ENCODE measurements around the gene MRPL46.
"Not testable (repeated sequence)": the region's sequence is repeated elsewhere in the genome, so short reads cannot be mapped to it uniquely, and the experiment has no call there.

The MRPL46 gene

DNA sequence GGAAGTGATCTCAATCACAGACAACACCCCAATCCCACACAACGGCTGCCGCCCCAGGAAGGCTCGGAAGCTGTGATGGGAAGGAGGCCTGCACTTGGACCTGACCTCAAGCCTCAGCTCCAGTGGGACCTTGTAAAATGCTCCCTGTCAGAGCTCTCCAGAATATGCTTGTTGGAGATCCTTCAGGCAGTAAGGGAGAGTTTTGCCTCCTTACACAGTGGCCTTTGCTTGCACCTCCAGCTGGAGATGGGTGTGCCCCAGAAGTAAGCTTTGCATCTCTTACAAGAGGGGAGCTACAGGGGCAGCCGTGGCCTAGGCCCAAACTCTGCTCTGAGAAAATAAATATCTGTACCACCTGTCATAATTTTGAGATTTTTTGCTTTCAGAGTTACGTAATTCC, 10.7 kb upstream of the MRPL46 start:
- DNase-seq, result no peak

DNA sequence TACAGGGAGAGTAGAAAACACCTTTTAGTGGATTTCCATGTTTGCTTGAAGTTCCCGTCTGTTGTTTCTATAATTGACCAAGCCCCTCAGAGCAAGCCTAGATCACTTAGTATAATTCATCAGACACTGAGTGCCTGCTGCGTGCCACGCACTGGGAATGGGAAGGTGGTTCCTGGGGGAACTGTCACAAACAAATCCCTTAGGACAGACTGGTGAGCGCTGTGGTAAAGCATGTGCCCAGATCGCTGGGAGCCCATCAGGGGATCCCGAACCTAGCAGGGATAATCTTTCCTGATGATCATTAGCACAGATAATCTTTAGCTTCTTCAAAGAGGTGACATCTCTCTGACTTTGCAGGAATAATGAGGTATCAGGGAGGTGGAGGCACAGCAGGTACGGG, 9.9 kb upstream of the MRPL46 start:
- no peak for DNase-seq

DNA sequence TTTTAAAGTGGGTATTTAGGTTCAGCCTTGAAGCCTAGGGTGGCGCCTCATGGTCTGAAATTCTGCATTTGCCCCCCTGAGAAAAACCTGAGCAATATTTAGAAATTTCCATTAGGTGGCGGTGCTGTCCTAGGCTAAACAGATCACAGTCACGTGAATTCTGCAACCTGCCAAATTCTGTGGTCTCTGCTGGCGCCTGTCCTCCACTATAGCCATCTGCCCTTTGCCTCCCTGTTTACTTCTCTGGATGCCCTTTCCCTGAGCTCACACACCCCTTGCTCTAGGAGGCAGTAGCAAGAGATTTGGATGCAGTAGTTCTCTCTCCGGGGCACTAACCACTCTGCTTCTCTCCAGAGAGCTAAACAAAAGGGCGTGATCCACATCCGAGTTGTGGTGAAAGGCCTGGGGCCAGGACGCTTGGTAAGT, 9.5 kb upstream of the MRPL46 start:
- DNase-seq, result no peak

DNA sequence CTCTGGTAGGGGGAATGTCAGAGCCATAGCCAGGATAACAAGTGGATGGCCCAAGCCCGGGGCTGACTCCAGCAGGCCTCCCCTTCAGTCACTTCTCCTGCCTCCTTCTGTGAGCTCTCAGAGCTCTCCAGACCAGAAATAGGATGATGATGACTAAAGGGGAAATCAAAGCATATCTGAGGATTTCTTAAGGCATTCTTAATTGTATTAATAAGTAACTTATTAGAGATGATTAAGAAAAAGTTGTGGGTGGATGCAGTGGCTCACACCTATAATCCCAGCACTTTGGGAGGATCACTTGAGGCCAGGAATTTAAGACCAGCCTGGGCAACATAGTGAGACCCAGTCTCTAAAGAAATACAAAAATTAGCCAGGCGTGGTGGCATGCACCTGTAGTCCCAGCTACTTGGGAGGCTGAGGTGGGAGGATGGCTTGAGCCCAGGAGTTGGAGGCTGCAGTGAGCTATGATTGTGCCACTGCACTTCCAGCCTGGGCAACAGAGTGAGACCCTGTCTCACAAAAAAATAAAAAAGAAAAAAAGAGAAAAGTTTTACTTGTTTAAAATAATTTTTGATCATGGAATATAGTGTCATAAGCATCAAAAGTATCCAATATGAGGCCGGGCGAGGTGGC, 6.6 kb upstream of the MRPL46 start:
- DNase-seq, result not testable (repeated sequence)

DNA sequence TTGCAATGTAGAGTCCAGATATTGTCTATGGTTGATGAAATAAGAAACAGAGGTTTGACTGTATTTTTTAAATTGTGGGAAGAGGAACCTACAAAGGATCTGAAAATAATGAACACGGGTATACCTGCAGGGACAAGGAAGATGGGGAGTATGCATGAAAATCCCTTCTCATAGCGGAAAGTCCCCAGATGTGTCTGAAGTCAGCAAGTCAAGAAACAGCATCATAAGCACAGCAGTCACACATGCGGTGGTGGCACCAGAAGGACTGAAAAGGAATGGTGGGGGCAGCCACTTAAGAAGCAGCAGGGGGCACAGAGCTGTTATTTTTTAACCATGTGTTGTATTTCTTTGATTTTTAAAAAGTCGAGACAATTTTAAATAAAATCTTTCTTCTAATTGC, 5.0 kb upstream of the MRPL46 start:
- no peak for DNase-seq

DNA sequence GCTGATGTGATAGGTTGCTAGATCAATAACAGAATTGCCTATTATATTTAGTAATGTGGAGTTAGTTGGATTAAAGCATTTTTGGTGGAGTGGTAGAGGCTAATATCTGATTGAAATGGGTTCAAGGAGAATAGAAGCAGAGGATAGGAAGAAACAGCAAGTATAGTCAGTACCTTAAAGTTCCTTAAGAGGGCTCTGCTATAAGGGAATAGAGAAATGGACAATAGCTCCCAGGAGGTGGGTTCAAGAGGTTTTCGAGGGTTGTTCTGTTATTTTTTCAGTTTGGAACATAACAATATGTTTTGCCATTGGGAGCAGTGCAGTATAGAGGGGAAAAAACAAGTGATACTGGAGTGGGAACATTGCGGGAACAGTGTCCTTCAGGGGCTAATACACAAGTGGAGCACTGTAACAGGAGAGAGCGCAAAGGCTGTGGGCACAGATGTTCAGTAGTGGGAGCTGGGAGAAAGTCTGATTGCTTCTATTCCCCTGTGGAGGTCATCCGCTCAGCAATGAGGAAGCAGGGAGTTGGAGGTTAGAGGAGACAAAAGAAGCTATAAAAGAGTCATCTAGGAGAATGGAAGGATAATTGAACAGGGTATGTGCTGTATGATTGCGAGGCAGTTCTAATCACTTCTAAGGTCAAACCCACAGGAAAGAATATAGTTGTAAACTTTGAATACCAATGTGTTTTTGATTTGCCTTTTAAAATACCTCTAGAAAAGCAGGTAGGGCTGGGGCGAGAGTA, 3.6 kb upstream of the MRPL46 start:
- DNase-seq, result no peak

DNA sequence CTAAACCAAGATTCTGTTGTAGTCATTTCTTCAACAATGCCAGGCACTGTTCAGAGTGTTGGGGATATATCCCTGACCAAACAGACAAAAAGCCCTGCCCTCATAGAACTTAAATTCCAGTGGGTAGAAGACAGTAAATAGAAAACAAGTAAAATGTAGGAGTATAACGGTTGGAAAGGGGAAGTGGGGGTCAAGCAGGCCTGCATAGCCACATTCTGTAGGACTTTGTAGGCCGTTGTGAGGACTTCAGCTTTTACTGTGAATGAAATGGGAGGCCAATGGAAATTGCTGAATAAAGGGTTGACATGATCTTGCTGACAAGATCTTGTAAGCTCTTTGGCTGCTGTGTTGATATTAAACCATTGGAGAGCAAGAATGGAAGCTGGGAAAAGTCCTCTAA, 2.1 kb upstream of the MRPL46 start:
- DNase-seq, result no peak

DNA sequence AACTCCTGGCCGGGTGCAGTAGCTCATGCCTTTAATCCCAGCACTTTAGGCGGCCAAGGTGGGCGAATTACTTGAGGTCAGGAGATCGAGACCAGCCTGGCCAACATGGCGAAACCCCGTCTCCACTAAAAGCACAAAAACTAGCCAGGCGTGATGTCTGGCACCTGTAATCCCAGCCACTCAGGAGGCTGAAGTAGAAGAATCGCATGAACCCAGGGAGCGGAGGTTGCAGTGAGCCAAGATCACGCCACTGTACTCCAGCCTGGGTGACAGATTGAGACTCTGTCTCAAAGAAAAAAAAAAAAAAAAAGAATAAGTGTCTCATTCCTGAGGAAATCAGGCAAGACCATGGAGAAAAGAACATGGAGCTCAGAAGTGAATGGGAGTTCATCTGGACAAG, 1.5 kb upstream of the MRPL46 start:
- not testable (repeated sequence) for DNase-seq

DNA sequence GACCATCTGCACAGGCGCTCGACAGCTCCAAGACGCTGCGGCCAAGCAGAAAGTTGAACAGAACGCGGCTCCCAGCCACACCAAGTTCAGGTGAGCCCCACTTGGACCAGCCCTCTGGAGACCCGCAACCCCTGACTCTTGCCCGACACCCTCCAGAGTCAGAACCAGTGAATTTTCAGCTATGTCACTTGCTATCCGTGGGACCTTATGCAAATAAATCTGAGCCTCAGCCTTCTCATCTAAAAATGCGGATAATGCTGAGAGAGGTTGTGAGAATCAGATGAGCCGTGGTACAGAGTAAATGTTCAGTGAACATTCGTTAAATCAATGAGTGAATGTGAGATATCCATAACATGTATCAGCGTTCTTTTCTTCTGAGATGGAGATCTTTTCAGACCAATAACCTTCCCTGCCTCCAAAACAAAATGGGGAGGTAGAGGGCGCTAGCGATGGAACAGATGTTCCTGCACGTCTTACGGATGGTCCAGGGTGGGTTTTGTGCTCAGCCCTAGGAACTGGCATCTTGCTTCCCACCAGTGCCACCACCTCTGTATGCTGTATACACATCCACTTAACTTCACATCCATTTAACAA, 844 bp upstream of the MRPL46 start:
- DNase-seq, result no peak

DNA sequence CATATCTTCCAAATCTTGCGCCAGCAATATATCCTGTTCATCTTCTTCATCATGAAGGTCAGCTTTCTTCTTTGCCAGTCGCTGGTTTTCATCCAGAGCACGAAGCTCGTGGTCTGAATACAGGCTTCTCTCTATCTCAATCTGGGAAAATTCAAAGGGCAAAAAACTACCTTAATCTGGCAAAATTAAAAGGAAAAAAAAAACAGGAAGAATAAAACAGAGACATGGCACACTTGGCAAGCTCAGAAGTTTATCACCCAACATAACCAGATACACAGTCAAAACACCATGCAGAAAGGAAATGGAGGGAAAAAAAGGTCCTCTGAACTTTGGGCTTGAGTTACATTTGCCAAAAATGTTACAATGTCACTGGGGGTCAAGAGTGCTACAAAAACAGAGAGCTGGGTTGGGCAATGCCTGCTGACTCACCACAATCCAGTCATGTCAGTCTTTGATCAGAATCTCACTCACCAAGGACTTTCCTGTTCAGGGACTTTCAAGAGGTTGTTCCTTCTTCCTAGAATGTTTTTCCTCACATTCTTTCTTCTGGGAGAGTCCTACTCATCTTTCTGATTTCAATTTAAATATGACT, 1.5 kb downstream of the MRPL46 start:
- DNase-seq, result no peak

DNA sequence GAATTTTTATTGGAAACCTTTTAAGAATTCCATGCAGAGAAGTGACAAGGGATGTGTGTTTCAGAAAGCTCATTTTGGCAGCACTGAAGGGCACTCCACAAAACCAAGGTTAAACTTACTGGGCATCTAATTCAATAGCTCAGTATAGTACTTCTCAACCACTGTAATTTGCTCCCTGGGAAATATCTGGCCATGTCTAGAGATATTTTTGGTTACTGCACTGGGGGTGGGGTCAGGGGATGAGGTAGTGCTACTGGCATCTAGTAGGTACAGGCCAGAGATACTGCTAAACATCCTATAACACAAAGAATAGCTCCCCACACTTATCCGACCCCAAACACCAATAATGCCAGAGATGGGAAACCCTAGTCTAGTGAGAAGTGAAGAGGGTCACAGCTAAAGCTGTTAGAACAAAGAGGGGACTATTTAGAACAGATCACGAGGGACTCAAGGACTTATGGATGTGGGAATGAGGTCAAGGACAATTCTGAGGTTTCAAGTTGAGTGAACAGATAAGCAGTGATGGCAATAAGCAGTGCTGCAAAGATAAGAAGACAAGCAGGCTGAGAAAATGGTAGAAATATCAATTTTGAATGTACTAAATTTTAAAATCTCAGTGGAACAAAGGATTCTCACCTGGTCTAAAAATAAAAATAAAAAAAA, 3.2 kb downstream of the MRPL46 start:
- DNase-seq, result no peak

DNA sequence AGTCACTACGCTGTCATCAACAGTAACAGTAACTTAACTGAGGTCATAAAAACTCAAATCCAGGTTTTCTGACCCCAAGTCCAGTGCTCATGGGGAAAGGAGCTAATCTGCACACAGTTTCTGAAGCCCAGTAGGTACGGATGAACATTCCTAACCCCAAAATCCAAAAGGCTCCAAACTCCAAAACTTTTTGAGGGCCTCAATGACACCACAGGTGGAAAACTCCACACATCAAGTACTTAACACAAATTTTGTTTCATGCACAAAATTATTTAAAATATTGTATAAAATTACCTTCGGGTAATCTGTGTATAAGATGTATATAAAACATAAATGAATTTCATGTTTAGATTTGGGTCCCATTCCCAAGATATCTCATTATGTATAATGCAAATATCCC, 10.5 kb downstream of the MRPL46 start:
- no peak for DNase-seq

DNA sequence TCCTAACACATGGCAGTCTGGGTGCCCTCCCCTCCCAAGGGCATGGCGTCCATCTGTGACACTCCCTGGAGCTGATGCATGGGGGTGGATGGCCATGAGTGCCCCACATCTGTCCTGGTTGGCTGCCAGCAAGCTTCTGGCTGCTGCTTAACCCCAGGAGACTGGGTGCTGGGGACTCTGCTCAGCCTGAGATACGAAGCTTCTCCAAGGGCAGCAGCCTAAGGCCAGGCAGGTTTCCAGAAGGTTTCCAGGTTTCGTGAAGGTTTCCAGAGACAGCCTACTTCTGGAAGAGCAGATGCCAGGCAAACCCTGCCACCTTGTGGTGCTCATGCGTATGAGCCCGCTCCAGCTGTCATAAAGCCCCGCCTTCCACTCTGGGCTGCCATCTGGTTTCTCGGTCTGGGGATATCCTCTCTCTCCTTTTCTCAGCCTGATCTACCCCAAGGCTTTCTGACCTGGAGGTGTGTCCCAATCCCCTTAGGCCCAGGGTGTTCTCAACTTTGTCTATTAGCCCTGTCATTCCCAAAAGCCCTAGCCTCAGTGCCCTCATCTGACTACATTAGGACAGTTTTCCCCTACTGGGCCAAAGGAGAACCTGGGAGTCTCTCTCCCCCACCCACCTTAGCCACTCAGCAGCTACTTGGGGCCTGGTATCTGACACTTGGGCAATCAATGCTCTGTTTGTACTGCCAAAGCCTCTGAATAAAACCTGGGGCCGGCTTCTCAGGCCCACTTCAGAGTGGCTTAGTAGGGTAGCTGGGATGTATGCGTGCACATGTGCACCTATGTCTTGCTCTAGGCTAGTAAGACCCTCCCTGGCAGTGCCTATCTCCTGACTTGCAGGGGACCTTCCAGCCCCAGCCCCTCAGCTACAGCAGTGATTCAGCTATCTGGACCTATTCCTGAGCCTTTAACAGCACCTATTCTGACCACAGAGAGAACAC, 12.0 kb downstream of the MRPL46 start:
- peak; percentile 63 for DNase-seq

DNA sequence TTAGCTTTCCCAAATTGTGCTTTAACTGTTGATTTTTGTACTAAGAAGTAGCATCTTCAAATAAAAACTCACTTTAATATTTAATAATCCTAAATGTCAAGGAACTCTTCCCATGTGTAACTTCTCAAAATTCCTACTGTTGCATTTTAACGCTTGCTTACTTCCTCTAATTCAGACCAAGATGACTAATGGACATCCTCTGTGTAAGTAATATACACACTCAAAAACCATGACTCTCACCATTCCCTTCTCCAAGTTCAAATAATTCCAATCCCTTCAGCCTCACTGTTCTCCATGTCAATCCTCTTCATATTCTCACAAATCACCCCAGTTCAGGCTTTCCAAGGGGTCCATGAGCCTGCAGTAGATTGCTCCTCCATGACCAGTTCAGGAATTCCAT, 13.0 kb downstream of the MRPL46 start:
- DNase-seq, result no peak

DNA sequence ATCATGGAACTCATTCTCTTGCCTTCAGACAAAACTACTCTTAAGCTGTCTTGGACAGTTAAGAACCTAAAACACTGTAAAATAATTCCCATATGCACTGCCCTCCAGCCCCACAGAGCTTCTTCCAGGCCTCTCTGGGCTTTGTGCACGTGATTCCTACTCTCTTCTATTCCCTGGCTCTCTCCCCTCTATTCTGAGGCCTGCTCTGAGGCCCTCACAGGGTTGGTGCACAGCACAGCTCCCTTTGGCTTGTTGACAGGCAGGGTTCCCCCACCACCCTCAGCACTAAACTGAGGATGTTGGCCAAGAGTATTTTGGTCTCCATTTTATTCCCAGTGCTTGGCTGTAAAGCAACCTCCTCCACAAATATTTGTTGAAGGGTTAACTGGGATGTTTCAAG, 13.5 kb downstream of the MRPL46 start:
- DNase-seq, result no peak

DNA sequence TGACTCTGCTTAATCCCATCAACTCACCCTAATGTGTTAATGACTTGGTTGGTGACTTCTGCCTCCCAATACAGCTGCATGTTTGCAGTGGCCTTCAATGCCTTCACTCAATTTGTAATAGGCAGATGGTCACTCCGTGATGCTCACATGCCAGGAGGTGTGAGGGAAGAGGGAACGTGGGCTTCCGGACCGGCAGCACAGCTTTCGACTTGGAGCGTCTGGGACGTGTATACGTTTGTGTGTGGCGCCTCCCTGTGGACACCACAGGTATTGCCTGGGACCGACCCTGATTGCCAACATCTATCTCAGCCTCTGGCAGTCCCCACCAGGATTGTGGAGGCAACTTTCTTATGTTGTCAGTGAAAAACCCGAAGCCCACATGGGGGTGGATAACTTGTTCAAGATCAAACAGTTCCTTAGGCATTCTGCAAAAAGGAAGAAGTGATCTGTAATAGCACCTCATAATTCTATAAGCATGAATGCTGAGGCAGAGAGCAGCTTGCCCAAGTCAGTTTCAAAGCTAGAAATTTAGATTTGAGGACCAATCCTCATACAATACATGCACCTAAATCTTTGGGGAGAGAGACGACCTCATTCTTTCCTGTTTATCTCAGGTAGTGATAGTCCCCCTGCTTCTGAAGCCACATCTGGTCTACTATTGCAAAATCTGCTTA, 16.9 kb downstream of the MRPL46 start:
- DNase-seq, result peak; percentile 71

DNA sequence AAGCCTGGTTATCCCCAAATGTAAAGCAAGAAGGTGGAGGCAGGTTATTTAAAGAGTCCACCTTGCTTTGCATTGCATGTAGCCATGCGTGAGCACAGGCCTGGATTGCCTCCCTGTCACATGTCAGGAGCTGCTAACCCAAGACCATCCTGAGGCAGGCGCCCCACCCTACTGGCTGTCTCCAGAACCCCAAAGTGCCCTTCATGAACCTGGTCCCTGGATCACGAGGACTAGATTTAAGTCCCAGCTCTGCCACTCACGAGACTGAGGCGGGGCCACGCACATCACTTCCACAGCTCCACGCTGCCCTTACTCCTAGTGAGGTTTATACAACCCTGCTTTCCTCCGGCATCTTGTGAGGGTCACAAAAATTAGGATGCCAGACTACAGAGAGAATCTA, 17.6 kb downstream of the MRPL46 start:
- DNase-seq, result no peak

DNA sequence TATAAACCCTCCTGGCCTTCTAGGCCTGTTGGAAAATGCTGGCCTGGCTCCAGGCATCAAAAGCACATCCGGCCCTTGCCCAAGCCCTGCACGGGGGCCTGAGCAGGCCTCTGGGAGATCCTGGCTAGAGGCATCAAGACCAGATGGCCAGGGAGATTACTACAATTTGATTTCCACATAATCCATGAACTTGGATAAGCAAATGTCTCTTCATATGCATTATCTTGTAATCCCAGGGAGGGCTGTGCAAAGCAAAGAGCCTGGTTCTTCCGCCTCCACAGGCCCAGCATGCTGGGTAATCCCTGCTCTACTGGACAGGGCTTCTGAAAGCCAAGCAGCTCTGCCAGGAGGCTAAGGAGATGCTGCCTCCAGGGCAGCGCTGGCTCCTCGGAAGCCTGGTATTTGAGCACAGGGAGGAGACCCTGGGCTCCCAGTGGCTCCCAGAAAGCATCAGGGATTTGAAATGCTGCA, 18.2 kb downstream of the MRPL46 start:
- no peak for DNase-seq

DNA sequence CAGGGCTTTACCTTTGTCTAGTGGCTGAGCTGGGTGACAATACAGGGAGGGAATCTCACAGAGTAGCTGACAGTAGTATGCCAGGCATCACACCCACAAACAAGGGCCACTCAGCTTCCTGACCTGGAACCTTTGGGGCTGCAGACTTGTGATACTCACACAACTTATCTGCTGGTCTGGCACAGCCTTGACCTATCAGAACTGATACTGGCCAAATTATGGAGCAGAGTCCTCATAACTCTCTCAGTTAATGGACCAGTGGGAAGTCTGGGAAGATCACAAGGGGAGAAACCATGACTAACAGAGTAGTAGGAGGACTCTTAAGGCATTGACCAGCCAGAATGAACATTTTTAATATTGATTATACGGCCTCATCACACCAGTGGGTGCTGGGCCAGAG, 19.4 kb downstream of the MRPL46 start:
- no peak for DNase-seq

DNA sequence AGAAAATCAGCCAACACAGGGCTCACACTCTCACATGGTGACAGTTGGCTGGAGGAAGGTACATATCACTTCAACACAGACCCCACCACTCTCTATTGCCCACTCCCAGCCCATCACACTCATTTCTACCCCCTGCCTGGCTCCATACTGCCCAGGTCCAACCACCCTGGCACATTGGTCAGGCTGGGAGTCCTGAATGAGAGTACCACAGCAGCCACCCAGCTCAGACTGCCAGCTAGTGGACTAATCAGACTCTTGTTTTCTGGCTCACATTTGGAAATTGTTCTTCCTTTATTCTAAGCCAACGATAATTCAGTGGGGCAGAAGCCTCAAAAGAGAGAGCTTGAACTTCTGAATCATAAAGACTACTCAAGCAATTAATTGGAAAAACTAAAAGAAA, 20.0 kb downstream of the MRPL46 start:
- no peak for DNase-seq

DNA sequence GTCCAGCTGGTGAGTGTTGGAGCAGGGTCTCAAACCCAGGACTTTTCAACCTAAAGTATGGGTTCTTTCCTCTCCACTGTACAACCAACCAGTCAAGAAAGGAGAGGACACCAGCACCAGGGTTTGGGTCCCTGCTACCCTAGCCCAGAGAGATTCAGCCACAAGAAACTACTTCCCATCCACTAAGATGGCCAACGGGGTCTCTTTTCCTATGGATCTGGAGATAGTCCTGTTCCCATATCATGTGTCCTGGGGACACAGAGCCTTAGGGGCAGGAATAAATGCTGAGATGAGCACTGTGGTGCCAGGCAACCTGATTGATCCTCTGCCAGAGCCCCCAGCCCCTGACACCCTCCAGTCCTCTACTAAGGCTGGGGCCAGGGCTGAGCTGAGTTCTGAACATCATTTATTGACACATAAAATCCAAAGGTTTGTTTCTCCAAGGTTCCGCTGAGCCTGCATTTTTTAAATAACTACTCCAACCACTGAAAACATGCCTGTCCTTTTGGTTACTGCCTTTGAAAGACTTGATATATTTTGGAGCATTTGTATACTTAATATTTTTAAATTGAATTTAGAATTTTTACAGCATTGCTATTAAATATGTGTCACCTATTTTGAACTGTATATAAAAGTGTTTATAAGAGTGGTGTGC, 26.0 kb downstream of the MRPL46 start:
- DNase-seq, result no peak

Measured in femur (tissue), 1 donor.